ENCODE measurements around the gene GABPA. TPM values are rescaled to one million over a fixed set of nuclear protein-coding genes. Genes with fewer than 3 reads are reported as not detected.

Gene GABPA
- total RNA-seq, 1 experiment from 2014 or later = 20.4 TPM

DNA sequence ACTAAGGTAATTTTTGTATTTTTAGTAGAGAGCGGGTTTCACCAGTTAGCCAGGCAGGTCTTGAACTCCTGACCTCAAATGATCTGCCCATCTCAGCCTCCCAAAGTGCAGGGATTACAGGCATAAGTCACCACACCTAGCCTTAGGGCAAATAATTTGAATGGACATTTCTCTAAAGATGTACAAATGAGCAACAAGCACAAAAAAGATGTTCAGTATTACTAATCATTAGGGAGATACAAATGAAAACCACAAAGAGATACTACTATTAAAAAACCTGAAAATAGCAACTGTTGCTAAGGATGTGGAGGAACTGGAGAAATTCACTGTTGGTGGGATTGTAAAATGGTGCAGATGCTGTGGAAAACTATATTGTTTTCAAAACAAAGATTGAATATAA, 79.1 kb downstream of the GABPA start:
- Histone ChIP-seq H2BK5ac (ENCODE audit: insufficient read length, low read length) (no peak overlapping the region), H2AK5ac (ENCODE audit: insufficient read length, low read length) (no peak overlapping the region), H3K56ac (ENCODE audit: insufficient read length, low read depth, low read length) (no peak overlapping the region), H4K91ac (ENCODE audit: insufficient read length, low read depth, low read length) (no peak overlapping the region), H2BK20ac (ENCODE audit: low read depth, low read length, poor library complexity, severe bottlenecking) (no peak overlapping the region), H4K20me1 (ENCODE audit: control insufficient read depth, insufficient read depth, insufficient read length) (no peaks in the 10 kb centered on the region), H3K23ac (ENCODE audit: insufficient read length, low read depth, low read length) (no peak overlapping the region), H2AFZ (ENCODE audit: low read length) (no peak overlapping the region), H3K27me3 (ENCODE audit: insufficient read depth, low read length) (no peaks in the 10 kb centered on the region), H3K4me2 (ENCODE audit: insufficient read depth, insufficient read length, low read length) (no peak overlapping the region), H3K23me2 (ENCODE audit: insufficient read length, low read depth, low read length, poor library complexity, severe bottlenecking) (no peaks in the 10 kb centered on the region), H3K4ac (ENCODE audit: low read depth, low read length) (no peak overlapping the region), H3K79me2 (ENCODE audit: insufficient read depth, low read length) (no peaks in the 10 kb centered on the region), H3T11ph (ENCODE audit: low read length) (no peak overlapping the region), H3K27ac (ENCODE audit: insufficient read length, low read depth, low read length) (no peak overlapping the region), H2BK12ac (ENCODE audit: insufficient read length, low read depth, low read length) (no peak overlapping the region), H4K5ac (ENCODE audit: insufficient read length, low read depth, low read length) (no peak overlapping the region), H3K14ac (ENCODE audit: insufficient read depth, low read length) (no peak overlapping the region), H4K8ac (replicated peaks; ENCODE audit: insufficient read length, low read depth, low read length) (no peak overlapping the region), H2BK120ac (ENCODE audit: low read depth, low read length, poor library complexity, severe bottlenecking) (no peak overlapping the region), H3K9me3 (ENCODE audit: control insufficient read depth, low read depth, low read length) (no peaks in the 10 kb centered on the region), H3K9ac (ENCODE audit: extremely low read depth, insufficient read length, low read length) (no peak overlapping the region), H2BK15ac (ENCODE audit: low read depth, low read length) (no peak overlapping the region), H3K79me1 (ENCODE audit: insufficient read depth, low read depth, low read length, poor library complexity, severe bottlenecking) (no peaks in the 10 kb centered on the region), H3K4me1 (ENCODE audit: insufficient read depth, low read length) (no peaks in the 10 kb centered on the region), H3K18ac (ENCODE audit: insufficient read length, low read depth, low read length) (no peak overlapping the region)
- Mint-ChIP-seq H3K27ac (no peak overlapping the region), H3K4me3 (no peak overlapping the region), H3K9me3 (no peaks in the 10 kb centered on the region), H3K36me3 (ENCODE audit: insufficient read depth in 1 of 3, low read depth in 3 of 3) (no peaks in the 10 kb centered on the region), H3K4me1 (peaks cover 7 to 13% of the 10 kb centered on the region in 2 experiments; a peak in 3 of 4 replicates), H3K27me3 (ENCODE audit: low read depth) (no peaks in the 10 kb centered on the region; the same call in 1 of the 2 replicates)
- DNase-seq = no peak
- no CpG with 5 or more reads among the region's 1 CpG for WGBS (ENCODE audit: extremely low coverage, insufficient read length, low lambda C conversion rate)
- TF ChIP-seq, protein P1, sequence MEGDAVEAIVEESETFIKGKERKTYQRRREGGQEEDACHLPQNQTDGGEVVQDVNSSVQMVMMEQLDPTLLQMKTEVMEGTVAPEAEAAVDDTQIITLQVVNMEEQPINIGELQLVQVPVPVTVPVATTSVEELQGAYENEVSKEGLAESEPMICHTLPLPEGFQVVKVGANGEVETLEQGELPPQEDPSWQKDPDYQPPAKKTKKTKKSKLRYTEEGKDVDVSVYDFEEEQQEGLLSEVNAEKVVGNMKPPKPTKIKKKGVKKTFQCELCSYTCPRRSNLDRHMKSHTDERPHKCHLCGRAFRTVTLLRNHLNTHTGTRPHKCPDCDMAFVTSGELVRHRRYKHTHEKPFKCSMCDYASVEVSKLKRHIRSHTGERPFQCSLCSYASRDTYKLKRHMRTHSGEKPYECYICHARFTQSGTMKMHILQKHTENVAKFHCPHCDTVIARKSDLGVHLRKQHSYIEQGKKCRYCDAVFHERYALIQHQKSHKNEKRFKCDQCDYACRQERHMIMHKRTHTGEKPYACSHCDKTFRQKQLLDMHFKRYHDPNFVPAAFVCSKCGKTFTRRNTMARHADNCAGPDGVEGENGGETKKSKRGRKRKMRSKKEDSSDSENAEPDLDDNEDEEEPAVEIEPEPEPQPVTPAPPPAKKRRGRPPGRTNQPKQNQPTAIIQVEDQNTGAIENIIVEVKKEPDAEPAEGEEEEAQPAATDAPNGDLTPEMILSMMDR (conservative IDR thresholded peaks at IDR 0.05) = no peak

Data from H9 (cell line).